GM19467 (cell line): Measurements from ENCODE around the gene GEMIN8.

ENCODE experiments used
- ATAC-seq: cut with Tn5 transposase; IDR thresholded peaks from one replicate; pipeline ENCODE4 v1.9.1; 2021; ENCODE audit warnings: mild to moderate bottlenecking, moderate library complexity; ENCODE audit not compliant: unreplicated experiment

Gene GEMIN8

DNA sequence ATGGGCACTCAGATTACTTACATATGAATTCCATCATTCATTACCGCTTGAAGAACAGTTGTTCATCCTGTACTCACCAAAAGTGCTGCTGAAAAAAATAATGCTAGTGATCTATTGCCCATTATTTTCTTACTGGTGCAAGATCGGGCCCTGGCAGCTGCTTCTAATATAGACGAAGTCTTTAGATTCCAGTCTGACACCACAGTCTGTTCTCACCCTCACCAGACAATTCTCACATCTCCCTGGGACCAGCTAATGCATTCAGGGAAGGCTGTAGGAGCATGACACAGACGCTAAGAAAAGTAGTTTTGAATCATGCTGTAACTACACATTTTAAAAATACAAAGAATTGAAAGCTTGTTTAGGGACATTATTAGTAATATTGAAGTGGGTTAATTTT lies 13.8 kb downstream of the GEMIN8 start:
- ATAC-seq = no peak

DNA sequence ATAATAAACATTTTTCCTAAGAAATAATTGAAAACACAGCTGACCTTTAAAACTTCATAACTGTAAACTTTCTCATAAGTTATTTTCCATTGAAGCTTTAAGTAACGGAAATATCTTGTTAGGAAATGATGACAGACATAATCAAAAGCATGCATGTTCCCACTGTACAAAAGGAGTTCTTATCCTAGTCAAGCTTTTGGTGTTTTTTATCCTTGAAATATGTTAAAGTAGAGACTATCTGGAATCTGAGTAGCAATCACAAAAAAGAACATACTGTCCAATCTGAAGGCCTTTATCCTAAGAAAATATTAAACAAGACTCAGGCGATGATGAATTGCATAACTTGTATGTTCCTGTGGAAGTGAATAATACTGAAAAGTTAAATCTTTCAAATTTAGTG lies 14.4 kb downstream of the GEMIN8 start:
- no peak for ATAC-seq

DNA sequence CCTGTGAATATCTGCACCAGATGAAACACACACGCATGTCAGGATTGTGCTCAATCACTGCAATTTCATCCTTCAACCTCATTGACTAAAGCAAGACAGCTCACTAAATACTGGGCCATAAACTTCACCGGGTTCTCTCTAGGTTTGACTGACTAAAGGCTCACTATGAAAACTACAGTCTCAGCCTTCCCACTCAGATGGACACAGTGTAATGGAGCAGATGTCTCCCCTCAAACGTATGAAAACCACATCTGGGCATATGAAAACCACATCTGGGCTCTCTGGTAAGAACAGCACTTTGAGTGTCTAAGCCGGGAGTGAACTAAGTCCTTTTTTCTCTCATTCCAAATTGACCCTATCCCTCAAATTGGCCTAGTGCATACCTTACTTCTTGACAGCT lies 15.2 kb downstream of the GEMIN8 start:
- no peak for ATAC-seq

DNA sequence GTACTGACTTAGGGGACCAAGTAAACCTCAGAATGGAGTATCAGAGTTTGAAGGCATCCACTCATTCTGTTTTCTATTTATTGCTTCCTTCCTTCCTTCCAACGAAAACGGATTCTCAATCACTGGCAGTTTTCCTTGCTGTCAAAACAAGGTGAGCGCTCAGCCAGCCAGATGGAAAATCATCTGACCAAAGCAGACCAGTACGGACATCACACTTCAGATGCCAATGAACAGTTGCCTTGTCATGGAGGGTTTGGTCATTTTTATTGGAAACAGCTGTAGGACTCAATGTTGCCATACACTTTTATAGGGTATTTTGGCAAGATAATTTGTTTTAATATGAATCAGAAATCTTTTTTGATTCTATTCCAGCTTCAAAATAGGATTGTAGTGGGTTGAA lies 16.6 kb downstream of the GEMIN8 start:
- ATAC-seq = no peak

DNA sequence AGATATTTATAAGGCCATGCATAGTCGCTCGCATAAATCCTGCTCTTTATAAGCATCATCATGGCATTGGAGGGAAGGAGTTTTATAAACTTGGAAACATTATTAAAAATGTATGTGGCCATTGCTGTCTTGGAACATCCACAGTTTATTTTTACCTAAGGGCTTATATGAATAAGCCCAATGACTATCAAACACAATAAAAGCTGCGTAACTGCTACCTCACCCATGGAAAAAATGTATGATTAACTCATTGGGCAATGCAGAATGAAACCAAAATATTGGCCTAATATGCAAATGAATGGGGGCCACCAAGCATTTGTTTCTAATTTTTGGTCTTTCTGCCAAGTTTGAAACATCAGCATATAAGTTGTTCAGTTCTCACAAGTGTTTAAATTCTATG lies 19.1 kb downstream of the GEMIN8 start:
- no peak for ATAC-seq

DNA sequence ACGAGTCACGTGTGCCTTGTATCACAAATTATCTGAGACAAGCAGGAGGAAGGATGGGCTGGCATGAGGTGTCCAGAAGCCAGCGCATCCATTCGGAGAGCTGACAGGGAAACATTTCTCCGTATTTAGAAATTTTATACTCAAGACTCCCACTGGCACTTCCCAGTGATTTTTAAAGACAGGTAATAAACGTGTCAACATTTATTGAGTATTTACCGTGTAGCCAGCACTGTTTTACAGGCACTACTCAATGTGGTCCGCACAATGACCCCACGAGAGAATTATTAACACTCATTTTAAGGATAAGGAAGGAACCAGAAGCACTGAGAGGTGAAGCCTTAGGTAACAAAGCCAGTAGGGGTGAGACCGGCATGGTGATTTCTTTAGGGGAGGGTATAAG lies 23.2 kb downstream of the GEMIN8 start:
- no peak for ATAC-seq

DNA sequence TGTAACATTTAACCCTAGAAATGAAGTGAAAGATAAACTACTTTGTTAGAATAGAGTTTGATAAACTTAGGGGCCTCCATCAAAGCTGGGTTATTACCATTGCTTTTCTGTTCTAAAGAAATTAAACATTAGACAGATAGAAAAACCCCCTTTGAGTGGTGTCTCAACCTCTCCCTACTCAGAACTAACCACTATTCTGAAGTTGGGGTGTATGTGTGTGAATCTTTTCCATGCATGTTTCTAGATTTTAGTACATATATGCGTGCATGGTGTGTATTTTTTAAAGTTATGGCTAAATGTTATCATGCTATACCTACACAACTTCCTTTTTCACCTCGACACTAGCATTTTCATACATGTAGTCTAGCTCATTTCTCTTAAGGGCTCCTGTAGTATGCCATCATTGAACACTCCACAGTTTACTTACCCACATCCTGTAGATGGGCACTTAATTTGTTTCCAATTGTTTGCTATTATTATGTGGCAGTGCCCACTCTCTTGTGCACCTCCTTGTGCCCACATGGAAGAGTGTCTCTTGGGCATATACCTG lies 25.7 kb downstream of the GEMIN8 start:
- no peak for ATAC-seq

DNA sequence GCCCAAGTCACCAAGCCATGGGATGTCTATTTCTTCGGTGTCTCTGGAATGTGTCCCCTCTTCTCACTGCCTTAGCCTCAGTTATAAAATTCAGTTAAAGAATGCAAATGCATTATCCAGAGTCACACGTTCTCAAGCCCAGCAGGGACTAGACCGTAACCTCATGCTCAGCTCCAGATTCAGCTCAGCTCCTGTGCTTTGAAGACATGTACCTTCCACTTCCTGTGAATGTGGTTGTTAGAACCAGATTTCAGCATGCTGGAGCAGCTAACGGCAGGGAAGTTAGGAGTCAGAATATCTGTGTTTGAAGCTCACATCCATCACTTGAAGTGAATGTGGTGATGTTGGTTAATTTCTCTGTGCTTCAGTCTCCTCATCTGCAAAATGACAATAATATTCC lies 26.7 kb downstream of the GEMIN8 start:
- no peak for ATAC-seq

DNA sequence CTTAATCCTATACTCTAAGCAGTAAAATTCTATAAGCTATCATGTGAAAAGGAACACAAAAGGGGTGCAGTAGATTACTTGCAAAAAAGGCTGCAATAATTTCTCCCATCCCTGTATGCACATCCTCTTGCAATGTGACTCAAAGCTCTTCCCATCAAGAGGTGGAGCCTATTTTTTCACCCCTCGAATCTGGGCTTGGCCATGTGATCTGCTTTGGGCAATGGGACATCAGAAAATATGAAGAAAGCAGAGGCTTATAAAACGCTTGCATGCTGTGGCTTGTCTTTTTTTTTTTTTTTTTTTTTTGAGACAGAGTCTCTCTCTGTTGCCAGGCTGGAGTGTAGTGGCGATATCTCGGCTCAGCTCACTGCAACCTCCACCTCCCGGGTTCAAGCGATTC lies 33.0 kb downstream of the GEMIN8 start:
- no peak for ATAC-seq

DNA sequence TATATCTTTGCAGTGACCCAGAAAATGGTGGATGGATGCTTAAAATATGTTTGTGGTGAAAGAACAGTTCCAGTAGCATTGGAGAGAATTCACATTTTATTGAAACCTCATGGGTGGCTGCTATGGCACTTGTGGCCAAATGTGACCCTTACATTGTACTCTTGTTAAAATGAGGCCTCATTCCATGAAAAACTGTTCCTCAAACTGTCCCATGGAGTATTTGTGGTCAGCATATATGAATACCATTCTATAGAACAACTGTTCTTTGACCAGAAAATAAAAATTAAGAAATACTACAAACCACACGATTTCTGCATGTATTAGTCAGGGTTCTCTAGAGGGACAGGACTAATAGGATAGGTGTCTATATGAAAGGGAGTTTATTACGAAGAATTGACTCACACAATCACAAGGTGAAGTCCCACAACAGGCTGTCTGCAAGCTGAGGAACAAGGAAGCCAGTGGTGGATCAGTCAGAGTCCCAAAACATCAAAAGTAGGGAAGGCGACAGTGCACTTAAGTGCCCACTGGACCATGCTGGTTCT lies 35.1 kb downstream of the GEMIN8 start:
- ATAC-seq = no peak

DNA sequence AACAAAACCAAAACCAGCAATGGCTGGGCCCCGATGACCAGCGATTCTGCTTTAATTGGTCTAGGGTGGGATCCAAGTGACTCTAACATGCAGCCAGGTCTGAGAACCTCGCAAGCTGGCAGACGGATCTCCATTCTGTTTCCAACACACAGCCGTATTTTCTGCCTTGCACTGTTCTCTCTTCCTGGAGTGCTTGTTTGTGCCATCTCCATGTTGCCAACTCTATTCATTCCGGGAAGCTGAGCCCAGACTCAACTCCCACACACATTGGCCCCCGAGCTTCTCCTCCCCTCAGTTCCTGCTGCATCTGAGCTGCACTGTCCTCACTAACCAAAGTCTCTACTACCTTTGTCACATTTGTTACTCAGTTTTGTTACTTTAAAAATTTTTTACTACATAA lies 35.6 kb downstream of the GEMIN8 start:
- no peak for ATAC-seq

DNA sequence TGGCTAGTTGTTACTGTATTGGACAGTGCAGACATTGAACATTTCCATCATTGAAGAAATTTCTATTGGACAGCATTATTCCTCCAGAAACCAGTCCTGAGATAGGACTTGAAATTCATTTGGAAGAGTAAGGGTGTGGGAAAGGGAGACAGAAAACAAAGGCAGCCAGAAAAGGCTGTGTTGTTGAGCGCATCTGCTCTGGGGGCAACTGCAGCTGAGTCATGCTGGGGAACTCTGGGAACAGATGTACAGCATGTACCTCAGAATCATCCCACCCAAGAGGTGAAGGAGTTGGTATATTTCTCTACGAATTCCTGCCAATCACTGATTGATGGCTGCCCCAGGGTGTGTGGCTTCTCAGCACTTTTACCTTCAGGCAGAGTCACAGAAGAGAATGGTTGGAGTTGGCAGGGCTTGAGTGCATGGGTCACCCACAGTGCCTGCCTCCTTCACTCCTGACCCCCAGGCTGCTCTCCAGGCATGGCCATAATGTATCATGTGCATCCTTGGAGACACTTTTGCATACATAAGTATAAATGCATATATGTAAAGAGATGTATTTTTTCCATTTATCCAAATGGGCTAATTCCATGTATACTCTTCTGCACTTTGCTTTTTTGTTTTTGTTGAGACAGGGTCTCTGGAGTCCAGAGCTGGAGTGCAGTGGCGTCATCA lies 39.4 kb downstream of the GEMIN8 start:
- no peak for ATAC-seq

DNA sequence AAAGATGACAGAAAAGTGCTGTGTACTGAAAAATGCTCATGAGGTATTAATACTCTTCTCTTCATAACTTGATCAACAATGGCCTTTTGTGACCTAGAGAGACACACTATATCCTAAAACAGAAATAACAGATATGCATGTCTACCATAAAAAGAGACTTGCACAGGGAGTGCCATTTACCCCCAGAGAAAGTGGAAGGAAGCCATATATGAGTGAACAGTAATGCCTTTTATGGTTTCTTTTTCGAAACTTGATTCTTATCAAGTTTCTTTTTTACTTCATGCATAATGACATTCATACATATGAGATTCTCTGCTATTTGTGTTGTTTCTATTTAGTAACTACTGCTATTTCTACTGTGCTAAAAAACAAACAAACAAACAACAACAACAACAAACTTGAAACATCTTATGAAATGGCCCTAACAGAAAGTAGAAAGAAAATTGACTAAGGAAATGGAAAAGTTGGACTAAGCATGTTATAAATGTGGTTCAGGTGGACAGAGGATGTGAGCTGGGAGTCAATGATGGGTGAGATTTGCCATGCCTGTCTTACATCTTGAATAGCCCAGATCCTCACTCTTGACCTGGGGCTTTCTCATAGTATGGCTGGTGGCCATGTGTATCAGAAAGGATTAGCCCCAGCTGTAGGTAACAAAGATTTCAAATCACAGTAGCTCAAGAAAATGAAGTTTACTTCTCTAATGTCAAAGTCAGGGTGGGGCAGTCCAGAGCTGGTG lies 43.8 kb downstream of the GEMIN8 start:
- no peak for ATAC-seq

DNA sequence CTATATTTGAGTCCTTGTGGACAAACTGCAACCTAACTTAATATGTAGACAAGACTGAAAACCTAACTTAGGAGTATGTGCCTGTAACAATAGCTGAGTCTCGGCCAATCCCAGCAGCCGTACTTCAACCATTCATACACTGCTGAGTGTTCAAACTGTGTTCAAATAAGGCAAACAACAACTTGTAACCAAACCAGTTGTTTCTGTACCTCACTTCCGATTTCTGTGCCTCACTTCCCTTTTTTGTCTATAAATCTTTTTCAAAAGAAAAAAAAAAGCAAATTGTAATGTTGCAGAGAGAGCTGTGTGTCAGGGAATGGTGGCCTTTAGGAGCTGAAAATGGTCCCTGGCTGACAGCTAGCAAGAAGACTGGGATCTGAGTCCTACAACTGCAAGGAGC lies 46.0 kb downstream of the GEMIN8 start:
- ATAC-seq = no peak

DNA sequence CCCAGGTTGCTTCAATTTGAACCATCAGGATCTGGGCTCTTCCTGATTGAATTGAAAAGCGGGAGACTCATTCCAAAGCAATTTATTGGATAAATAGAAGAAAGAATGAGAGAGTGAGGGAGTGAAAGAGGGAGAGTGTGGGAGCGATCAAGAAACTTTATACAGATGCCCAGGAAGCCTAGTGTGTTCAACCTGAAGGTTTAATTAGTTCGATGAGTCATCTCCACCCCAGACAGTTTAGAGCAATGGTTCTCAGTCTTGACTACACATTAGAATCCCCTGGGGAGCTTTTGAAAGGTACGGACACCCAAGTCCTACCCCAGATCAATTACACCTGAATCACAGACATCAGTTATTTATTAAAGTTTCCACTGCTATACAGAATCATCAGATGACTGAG lies 61.5 kb downstream of the GEMIN8 start:
- no peak for ATAC-seq

DNA sequence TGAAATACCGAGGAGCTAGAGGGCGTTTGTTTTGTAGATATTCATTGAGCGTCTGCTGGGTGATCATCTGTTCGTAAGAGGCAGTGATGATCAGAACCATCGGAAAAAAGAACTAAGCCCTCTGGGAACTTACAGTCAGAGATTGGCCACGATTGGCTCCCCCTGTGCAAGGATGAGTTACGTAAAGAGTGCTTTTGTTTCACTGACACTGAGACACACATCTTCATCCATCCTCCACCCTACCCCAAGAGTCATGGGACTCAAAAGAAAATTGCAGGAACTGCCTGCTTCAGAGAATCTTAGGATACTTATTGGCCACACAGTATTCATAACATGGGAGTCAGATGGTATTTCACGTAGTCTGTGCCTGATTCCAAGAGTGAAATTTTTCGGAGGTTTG lies 62.1 kb downstream of the GEMIN8 start:
- no peak for ATAC-seq

DNA sequence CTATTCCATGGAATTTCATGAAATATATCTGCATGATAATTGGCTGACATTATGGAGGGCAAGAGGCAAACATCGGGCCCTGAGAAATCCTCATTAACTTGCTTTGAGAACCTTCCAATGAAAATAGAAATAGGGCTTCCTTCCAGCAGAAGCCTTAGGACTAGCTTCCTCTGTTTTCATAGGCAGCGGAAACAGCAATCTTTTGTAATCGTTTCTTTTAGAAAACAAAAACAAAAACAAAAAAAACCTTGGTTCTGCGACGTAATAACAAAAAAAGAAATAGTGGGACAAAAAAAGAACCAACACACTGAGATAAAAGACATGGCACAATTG lies 62.9 kb downstream of the GEMIN8 start:
- ATAC-seq = no peak

DNA sequence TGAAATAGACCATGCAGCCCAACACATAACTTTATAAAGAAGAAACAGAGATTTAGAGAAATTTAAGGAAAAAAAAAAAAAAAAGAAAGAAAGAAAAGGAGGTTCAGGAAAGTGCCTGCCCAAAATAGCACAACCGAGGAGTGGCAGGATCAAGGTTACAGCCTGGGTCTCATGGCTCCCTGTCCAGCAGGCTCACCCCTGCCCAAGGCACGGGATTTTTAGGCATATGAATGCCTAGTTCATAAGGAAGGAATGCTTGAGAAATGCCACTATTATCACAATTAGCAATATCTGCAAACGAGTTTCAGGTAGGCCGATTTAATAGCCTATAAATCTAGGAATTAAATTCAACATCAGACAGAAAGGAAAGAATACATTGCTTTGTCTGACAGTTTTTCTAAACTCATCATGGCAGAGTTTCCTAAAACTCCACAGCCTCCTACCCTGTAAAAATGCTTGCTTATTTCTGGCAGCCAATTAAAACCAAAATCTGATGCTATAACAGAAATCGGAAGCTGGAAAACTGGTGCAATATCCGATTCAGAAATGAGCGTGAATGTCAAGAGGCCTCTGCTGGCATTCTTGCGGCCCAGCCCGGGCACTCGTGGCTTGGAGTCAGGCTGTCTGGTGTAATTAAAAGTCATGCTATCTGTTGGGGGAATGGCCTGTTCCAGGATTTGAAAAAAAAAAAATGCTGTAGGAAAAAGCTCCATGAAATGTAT lies 63.5 kb downstream of the GEMIN8 start:
- no peak for ATAC-seq

DNA sequence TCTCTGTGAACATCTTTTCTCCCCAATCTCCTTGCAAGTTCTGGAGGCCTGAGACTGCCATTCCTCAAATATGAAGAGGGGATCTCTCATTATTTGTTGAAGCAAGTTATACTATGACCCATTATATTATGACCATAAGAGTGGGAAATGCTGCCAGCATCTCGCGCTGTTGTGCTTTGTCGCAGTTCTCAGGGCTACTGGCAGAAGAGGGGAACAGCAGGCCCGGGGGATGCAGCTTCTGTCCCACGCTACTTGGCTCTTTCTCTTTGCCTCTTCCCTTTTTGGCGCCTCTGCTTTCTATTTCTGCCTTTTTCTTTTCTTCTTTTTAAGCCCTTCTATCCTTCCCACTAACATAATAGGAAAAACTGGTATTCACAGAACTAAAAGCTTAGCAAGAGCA lies 64.2 kb downstream of the GEMIN8 start:
- ATAC-seq = no peak

DNA sequence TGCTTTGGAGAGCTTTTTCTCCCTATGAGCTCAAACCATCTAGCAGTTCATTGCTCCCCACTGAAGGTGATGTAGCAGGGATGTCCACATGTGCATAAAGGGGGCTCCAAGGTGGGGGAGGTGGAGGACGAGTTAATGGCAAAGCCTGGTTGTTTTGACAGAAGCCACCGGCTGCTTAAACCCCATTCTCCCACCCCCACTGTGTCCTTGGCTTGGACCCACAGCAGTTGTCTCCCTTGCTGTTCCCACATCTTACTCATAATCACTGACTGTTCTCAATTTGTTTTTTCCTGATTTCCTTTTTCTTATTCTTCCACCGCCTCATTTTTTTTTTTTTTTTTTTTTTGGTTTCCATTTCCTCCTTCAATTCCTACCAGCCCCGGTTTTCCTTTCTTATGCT lies 72.7 kb downstream of the GEMIN8 start:
- no peak for ATAC-seq
